Activated CD8-positive, alpha-beta T cell treated with anti-CD3 and anti-CD28 coated beads for 36 hours (primary cell): Measurements from ENCODE around the gene HES3. TPM values are rescaled to one million over a fixed set of nuclear protein-coding genes. Genes with fewer than 3 reads are reported as not detected.
A peak's percentile ranks its signal among the peaks of the same experiment; 100 is the strongest.

ENCODE experiments used
- ATAC-seq: fragments of 200-7000 bp; cut with Tn5 transposase; one replicate; pipeline ENCODE4 v1.10.0; 2021; ENCODE audit warnings: mild to moderate bottlenecking, moderate library complexity
- CTCF ChIA-PET: fragments of 350-600 bp; sonication (Branson Sonifier 250); formaldehyde crosslinking; loops from one replicate; lab custom pipeline; 2021; ENCODE audit warnings: antibody characterized with exemption; lab: Charles Lee
- POLR2A ChIA-PET: fragments of 350-600 bp; sonication (Branson Sonifier 250); formaldehyde crosslinking; loops from one replicate; lab custom pipeline; 2021; ENCODE audit warnings: antibody characterized with exemption; lab: Charles Lee
- DNase-seq: peaks from one replicate; pipeline ENCODE4 v3.0.0-alpha.2; 2020
- H3K27ac Mint-ChIP-seq: one replicate; pipeline ENCODE4 v1.8.0; 2021; ENCODE audit warnings: mild to moderate bottlenecking, mixed read lengths
- H3K27me3 Mint-ChIP-seq: one replicate; pipeline ENCODE4 v1.8.0; 2021; ENCODE audit warnings: mixed read lengths
- H3K36me3 Mint-ChIP-seq: one replicate; pipeline ENCODE4 v1.8.0; 2021; ENCODE audit warnings: low read depth, mixed read lengths
- H3K4me1 Mint-ChIP-seq: one replicate; pipeline ENCODE4 v1.8.0; 2021; ENCODE audit warnings: low read depth, mixed read lengths
- H3K4me3 Mint-ChIP-seq: one replicate; pipeline ENCODE4 v1.8.0; 2021; ENCODE audit warnings: mild to moderate bottlenecking, moderate library complexity, mixed read lengths
- H3K9me3 Mint-ChIP-seq: one replicate; pipeline ENCODE4 v1.8.0; 2021; ENCODE audit warnings: mixed read lengths
- CTCF ChIP-seq: fragments of 200-600 bp; IDR thresholded peaks from one replicate; pipeline ENCODE4 v1.8.0; 2022; ENCODE audit warnings: antibody characterized with exemption, mild to moderate bottlenecking
- intact Hi-C: fragments of 100-400 bp; cut with micrococcal nuclease; formaldehyde crosslinking; loops from one replicate; pipeline ENCODE4 v1.10.0; 2022
- total RNA-seq, 2 experiments: library from RNA; stranded (reverse); gene quantifications; one replicate each; pipeline ENCODE4 v1.2.3, GENCODE V29; 2021

HES3 gene
- total RNA-seq, 2 experiments from 2014 or later: not detected

- Mint-ChIP-seq H3K4me1 (peaks cover 15% of the 10 kb centered on the region), H3K27ac (no peak overlapping the region), H3K36me3 (no peaks in the 10 kb centered on the region), H3K27me3 (peaks cover 56% of the 10 kb centered on the region), H3K4me3 (no peak overlapping the region), H3K9me3 (no peaks in the 10 kb centered on the region)
- no peak for ATAC-seq
- CTCF ChIA-PET: interaction anchor here (0.9 to 2.6 kb wide), 4 partner anchors 19 to 213 kb away, joined by 3 to 13 read pairs (median 6); partner anchors contain the start of gene GPR153
- intact Hi-C loops: no loop called here
- POLR2A ChIA-PET: interaction anchor here (1.0 kb wide), 1 partner anchor 22 kb away, joined by 3 read pairs; no protein-coding TSS in a partner anchor
- DNase-seq: no peak
- TF ChIP-seq CTCF: no peak
Measured at GRCh38 chr1:6241887-6242740, 1.9 kb upstream of the HES3 start.

- CTCF ChIA-PET: interaction anchor here (1.2 to 2.5 kb wide), 2 partner anchors 134 to 161 kb away, joined by 3 to 8 read pairs; no protein-coding TSS in a partner anchor
- no peak overlapping the region for H3K27ac Mint-ChIP-seq
- ATAC-seq (no peak), DNase-seq (no peak)
- intact Hi-C loops: no loop called here
- no peaks in the 10 kb centered on the region for H3K36me3 Mint-ChIP-seq
- H3K4me3 Mint-ChIP-seq: no peak overlapping the region
- peaks cover 15% of the 10 kb centered on the region for H3K4me1 Mint-ChIP-seq
- TF ChIP-seq CTCF: no peak
- H3K9me3 Mint-ChIP-seq: no peaks in the 10 kb centered on the region
- H3K27me3 Mint-ChIP-seq: peaks cover 63% of the 10 kb centered on the region
- POLR2A ChIA-PET: no interaction called here
Measured at GRCh38 chr1:6243053-6243834, 735 bp upstream of the HES3 start.

GRCh38 chr1:6244401-6245049 is 546 bp downstream of the HES3 start:
- no peak for ATAC-seq
- no peak for TF ChIP-seq CTCF
- Mint-ChIP-seq H3K9me3 (no peaks in the 10 kb centered on the region), H3K27ac (no peak overlapping the region), H3K4me1 (peaks cover 13% of the 10 kb centered on the region), H3K4me3 (no peak overlapping the region), H3K27me3 (peaks cover 57% of the 10 kb centered on the region), H3K36me3 (no peaks in the 10 kb centered on the region)
- intact Hi-C loops: loop anchor here (5.0 kb wide), 2 partner anchors 37 to 98 kb away; partner anchors contain the start of gene RNF207
- ChIA-PET POLR2A (no interaction called here), CTCF (interaction anchor here (0.5 to 4.5 kb wide), 12 partner anchors 14 to 310 kb away, joined by 3 to 83 read pairs (median 3); partner anchors contain the start of genes NOL9 and RNF207)
- DNase-seq: no peak

GRCh38 chr1:6245086-6245868 is 1.3 kb downstream of the HES3 start:
- intact Hi-C loops: loop anchor here (5.0 kb wide), 2 partner anchors 38 to 97 kb away; partner anchors contain the start of gene RNF207
- no peak overlapping the region for H3K4me3 Mint-ChIP-seq
- peaks cover 13% of the 10 kb centered on the region for H3K4me1 Mint-ChIP-seq
- no peak overlapping the region for H3K27ac Mint-ChIP-seq
- DNase-seq: peak; percentile 85
- peak; percentile 69 for TF ChIP-seq CTCF
- peaks cover 57% of the 10 kb centered on the region for H3K27me3 Mint-ChIP-seq
- POLR2A ChIA-PET: interaction anchor here (0.6 to 1.2 kb wide), 3 partner anchors 9 to 55 kb away, joined by 3 to 4 read pairs (median 3); no protein-coding TSS in a partner anchor
- H3K36me3 Mint-ChIP-seq: no peaks in the 10 kb centered on the region
- peak; percentile 81 for ATAC-seq
- CTCF ChIA-PET: interaction anchor here (0.5 to 4.5 kb wide), 27 partner anchors 12 to 309 kb away, joined by 3 to 83 read pairs (median 5); partner anchors contain the start of genes GPR153, NOL9 and RNF207
- no peaks in the 10 kb centered on the region for H3K9me3 Mint-ChIP-seq
